ENCODE results near the gene PTPRM. TPM values are rescaled to one million over a fixed set of nuclear protein-coding genes. Genes with fewer than 3 reads are reported as not detected.

Gene PTPRM
- total RNA-seq, 1 donor from 2014 or later, result 71.3 TPM

- DNase-seq (ENCODE audit: low spot score in 2 of 2, unreplicated experiment in 2 of 2), result no peak
- Mint-ChIP-seq H3K27ac (no peak overlapping the region), H3K36me3 (peaks cover 22% of the 10 kb centered on the region), H3K9me3 (peaks cover 35% of the 10 kb centered on the region), H3K4me3 (no peak overlapping the region), H3K27me3 (ENCODE audit: low read depth) (no peaks in the 10 kb centered on the region), H3K4me1 (peaks cover 13% of the 10 kb centered on the region)
- TF ChIP-seq CTCF (IDR thresholded peaks at IDR 0.05; ENCODE audit: unreplicated experiment), result no peak
Measured at GRCh38 chr18:7923105-7923504, 356.0 kb downstream of the PTPRM start.

GRCh38 chr18:7924616-7925015 lies 357.5 kb downstream of the PTPRM start:
- no peak for TF ChIP-seq CTCF (IDR thresholded peaks at IDR 0.05; ENCODE audit: unreplicated experiment)
- no peak overlapping the region for H3K27ac Mint-ChIP-seq
- peaks cover 13% of the 10 kb centered on the region for H3K4me1 Mint-ChIP-seq
- H3K9me3 Mint-ChIP-seq, result peaks cover 21% of the 10 kb centered on the region
- H3K4me3 Mint-ChIP-seq, result no peak overlapping the region
- H3K36me3 Mint-ChIP-seq, result peaks cover 19% of the 10 kb centered on the region
- no peak for DNase-seq (ENCODE audit: low spot score in 2 of 2, unreplicated experiment in 2 of 2)
- H3K27me3 Mint-ChIP-seq (ENCODE audit: low read depth), result no peaks in the 10 kb centered on the region

GRCh38 chr18:7926526-7926925 lies 359.4 kb downstream of the PTPRM start:
- peak overlapping the region; percentile 53 for H3K27ac Mint-ChIP-seq
- peaks cover 13% of the 10 kb centered on the region for H3K4me1 Mint-ChIP-seq
- DNase-seq (ENCODE audit: low spot score in 2 of 2, unreplicated experiment in 2 of 2), result no peak
- H3K36me3 Mint-ChIP-seq, result peaks cover 7% of the 10 kb centered on the region
- peaks cover 5% of the 10 kb centered on the region for H3K9me3 Mint-ChIP-seq
- no peak for TF ChIP-seq CTCF (IDR thresholded peaks at IDR 0.05; ENCODE audit: unreplicated experiment)
- no peak overlapping the region for H3K4me3 Mint-ChIP-seq
- H3K27me3 Mint-ChIP-seq (ENCODE audit: low read depth), result no peaks in the 10 kb centered on the region

GRCh38 chr18:7927119-7927518 lies 360.0 kb downstream of the PTPRM start:
- Mint-ChIP-seq H3K4me3 (no peak overlapping the region), H3K27me3 (ENCODE audit: low read depth) (no peaks in the 10 kb centered on the region)
- DNase-seq (ENCODE audit: low spot score in 2 of 2, unreplicated experiment in 2 of 2), result no peak

GRCh38 chr18:7931763-7932162 lies 364.6 kb downstream of the PTPRM start:
- Mint-ChIP-seq H3K27ac (no peak overlapping the region), H3K4me1 (peaks cover 9% of the 10 kb centered on the region), H3K4me3 (no peak overlapping the region), H3K27me3 (ENCODE audit: low read depth) (no peaks in the 10 kb centered on the region), H3K9me3 (no peaks in the 10 kb centered on the region), H3K36me3 (peaks cover 2% of the 10 kb centered on the region)
- DNase-seq (ENCODE audit: low spot score in 2 of 2, unreplicated experiment in 2 of 2), result no peak
- TF ChIP-seq CTCF (IDR thresholded peaks at IDR 0.05; ENCODE audit: unreplicated experiment), result no peak

More at GRCh38 chr18:7927119-7927518, 360.0 kb downstream of the PTPRM start:
- no peak overlapping the region for H3K27ac Mint-ChIP-seq
- peaks cover 13% of the 10 kb centered on the region for H3K4me1 Mint-ChIP-seq
- H3K36me3 Mint-ChIP-seq, result peaks cover 2% of the 10 kb centered on the region
- H3K9me3 Mint-ChIP-seq, result no peaks in the 10 kb centered on the region
- TF ChIP-seq CTCF (IDR thresholded peaks at IDR 0.05; ENCODE audit: unreplicated experiment), result no peak

GRCh38 chr18:7937268-7937667 lies 370.2 kb downstream of the PTPRM start:
- Mint-ChIP-seq H3K4me1 (no peaks in the 10 kb centered on the region), H3K4me3 (no peak overlapping the region), H3K27ac (no peak overlapping the region), H3K36me3 (no peaks in the 10 kb centered on the region), H3K9me3 (no peaks in the 10 kb centered on the region), H3K27me3 (ENCODE audit: low read depth) (no peaks in the 10 kb centered on the region)
- DNase-seq (ENCODE audit: low spot score in 2 of 2, unreplicated experiment in 2 of 2), result no peak
- TF ChIP-seq CTCF (IDR thresholded peaks at IDR 0.05; ENCODE audit: unreplicated experiment), result no peak
